T-helper 1 cell (primary cell): ENCODE data around the gene GNLY.

ENCODE experiments used
- DNase-seq, 5 donors: peaks; one replicate each; pipeline ENCODE4 v3.0.0-alpha.2; 2012 to 2020

Gene GNLY

DNA sequence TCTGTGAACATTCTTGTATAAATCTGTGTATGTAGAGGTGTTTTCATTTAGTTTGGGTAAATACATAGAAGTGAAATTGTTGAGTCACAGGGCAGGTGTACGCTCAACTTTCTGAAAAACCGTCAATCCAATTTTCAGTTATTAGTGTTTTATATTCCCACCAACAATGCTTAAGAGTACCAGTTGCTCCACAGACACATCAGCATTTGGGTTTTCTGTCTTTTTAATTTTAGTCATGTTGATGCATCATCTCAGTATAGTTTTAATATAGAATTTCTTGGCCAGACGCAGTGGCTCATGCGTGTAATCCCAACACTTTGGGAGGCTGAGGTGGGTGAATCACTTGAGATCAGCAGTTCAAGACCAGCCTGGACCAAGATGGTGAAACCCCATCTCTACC is 3.2 kb upstream of the GNLY start:
- no peak for DNase-seq

DNA sequence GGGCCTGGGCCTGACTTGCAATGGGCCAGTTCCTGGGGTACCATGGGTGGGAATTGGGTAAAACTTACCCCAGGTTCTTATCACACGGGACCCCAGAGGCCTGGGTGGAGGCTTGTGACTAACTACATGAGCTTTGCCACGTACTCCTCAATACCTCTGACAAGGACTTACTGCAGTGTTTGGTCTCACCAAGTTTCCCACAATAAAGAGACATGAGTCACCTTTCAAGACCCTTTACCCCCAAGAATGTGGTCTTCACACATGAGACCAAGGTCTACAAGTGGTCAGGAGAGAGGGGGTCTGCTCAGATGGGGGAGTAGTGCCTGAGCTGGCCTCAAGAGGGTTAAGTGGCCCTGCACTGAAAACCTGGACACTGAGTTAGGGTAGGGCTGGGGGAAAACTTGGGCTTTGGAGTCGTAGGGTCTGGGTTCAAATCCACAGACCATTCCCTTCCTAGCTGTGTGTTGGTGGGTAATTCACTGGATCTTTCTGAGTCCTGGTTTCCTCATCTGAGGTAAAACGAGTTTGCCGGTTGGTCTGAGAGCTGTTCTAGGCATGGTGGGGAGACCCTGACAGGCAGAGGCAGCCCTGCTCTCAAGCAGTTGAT is 2.0 kb upstream of the GNLY start:
- DNase-seq: no peak

- DNase-seq: no peak
Observed at GRCh38 chr2:85695121-85695520, 963 bp downstream of the GNLY start.

DNA sequence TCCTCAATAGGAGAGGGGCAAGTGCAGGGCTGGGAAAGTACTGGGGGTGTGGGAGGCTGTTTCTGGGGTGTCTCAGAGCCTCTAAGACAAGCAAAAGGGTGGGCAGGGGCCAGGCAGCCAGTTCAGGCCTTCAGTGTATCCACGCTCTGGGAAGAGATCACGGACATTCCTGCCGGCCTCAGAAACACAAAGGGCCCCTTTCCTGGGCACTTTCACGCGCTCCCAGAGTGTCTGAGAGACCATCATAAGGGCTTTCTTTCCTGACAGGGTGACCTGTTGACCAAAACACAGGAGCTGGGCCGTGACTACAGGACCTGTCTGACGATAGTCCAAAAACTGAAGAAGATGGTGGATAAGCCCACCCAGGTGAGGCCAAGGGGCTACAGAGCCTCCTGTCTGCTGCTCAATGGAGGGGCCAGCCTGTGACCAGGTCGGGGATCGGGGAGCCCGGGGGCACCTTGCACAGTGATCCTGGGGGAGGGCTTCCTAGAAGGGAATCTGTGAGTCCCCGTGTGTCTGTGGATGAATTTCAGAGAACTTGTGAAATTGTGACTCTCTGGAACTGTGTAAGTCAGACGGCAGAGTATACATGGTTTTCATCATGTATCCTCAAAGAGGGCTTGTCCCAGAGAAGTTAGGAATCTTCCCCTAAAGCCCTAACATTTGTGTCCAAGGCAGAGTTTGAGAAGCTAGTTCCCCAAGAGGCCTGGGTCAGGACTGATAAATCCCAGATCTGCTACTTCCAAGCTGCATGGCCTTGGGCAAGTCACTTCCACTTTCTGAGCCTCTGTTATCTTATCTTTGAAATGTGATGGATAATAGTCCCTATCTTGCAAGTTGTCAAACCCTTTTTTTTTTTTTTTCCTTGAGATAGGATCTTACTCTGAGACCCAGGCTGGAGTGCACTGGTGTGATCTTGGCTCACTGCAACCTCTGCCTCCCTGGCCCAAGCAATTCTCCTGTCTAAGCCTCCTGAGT is 1.8 kb downstream of the GNLY start:
- DNase-seq: no peak

DNA sequence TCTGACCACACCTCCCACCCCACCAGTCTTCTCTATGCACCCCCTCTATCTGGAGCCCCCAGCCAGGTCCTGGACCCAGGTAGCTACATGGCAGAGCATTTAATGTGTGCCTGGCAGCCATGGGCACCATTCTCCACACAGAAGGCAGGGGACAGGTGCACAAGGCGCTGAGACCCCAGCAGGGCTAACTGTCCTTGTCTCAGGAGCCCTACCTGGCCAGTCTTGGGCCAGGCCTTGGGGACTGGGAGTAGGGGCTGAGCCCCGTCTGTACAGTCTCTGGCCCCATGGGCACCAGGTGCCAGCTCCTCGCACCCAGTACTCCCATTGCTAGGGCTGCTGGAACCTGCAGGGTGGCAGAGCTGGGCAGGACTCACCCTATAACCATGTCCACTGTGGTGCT is 2.9 kb downstream of the GNLY start:
- DNase-seq: no peak

- DNase-seq: no peak
Observed at GRCh38 chr2:85697716-85698115, 3.6 kb downstream of the GNLY start.

DNA sequence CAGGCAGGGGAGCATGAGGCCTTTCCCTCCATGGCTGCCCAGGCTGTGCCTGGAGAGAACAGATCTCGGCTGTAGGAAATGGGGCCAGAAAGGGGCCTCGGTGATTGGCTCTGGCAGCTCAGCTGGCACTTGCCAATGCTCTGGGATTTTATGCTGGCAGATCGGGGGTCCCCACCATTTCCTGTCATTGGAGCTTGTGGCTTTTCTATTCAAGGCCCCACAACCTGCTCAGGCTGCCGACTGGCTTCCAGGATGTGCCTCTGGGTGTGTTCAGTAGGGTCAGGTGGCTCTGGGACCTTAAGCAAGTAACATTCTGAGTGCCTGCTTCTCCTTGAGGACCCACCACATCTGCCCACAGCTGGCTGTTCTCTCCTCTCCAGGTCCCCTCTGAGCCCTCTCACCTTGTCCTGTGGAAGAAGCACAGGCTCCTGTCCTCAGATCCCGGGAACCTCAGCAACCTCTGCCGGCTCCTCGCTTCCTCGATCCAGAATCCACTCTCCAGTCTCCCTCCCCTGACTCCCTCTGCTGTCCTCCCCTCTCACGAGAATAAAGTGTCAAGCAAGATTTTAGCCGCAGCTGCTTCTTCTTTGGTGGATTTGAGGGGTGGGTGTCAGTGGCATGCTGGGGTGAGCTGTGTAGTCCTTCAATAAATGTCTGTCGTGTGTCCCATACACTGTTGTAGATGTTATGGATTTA is 4.2 kb downstream of the GNLY start:
- DNase-seq: no peak

DNA sequence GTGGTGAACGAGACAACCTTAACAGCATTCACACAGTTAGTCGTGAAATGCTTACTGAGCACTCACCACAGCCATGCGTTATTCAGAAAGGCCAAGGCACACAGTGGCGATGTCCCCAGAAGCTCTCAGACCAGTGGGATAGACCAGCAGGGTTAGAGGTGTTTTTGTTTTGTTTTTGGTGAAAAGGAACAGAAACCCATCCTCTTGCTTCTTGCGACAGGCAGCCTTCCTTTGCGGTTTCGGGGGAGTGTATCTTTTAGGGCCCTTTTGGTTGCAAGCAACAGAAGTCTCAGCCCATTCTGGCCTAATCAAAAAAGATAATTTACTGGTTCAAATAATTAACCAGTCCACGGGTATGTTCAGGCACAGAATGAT is 4.7 kb downstream of the GNLY start:
- no peak for DNase-seq

DNA sequence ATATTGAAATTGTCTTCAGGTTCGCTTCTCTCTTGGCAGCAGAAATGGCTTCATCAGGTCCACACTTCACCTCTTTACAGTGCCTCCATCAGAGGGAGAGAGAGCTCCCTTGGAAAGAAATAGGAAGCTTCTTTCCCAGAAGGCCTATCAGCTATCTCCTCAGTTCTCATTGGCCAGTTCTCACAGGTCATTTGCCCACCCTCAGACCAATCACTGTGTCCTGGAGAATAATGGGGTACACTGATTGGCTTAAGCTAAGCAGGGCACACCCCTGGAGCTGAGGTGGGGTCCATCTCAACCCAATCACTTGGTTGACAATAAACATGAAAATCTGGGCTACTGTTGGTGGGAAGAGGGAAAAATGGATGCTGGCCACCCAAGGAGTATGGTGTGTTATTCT is 5.2 kb downstream of the GNLY start:
- no peak for DNase-seq

GRCh38 chr2:85702172-85702571 is 8.0 kb downstream of the GNLY start:
- peak in 1 of 5 donors; percentile 45 for DNase-seq

DNA sequence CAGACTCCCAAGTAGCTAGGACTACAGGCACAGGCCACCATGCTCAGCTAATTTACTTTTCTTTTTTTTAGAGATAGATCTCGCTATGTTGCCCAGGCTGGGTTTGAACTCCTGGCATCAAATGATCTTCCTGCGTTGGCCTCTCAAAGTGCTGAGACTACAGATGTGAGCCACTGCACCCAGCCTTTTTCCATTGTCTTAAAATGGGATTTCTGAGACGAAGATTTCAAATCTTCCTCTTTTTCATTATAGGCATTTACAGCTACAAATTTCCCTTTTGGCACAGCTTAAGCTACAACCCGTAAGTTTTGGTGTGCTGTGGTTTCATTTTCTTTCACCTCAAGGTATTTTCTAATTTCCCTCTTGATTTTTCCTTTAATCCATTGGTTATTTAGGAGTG is 8.6 kb downstream of the GNLY start:
- no peak for DNase-seq

DNA sequence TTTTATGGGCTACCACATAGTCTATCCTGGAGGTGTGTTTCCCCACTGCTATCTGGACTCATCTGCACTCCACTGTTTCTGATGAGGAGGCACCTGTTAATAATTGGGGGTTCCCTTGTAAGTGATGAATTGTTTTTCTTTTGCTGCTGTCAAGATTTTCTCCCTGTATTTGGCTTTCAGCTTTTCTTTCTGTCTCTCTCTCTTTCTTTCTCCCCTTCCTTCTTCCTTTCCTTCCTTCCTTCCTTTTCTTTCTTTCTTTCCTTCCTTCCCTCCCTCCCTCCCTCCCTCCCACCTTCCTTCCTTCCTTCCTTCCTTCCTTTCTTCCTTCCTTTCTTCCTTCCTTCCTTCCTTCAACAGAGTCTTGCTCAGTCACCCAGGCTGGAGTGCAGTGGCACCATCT is 9.2 kb downstream of the GNLY start:
- DNase-seq: no peak

DNA sequence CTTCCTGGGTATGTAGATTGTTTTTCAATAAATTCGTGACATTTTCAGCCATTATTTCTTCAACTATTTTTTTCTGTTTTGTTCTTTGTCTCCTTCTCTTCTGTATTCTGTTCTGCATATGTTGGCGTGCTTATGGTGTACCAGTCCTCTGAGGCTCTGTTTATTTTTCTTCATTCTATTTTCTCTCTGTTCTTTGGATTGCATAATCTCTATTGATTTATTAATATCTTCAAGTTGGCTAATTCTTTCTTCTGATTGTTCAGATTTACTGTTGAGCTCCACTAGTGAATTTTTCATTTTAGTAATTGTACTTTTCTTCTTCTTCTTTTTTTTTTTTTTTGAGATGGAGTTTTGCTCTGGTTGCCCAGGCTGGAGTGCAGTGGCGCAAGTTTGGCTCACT is 9.9 kb downstream of the GNLY start:
- DNase-seq: no peak

DNA sequence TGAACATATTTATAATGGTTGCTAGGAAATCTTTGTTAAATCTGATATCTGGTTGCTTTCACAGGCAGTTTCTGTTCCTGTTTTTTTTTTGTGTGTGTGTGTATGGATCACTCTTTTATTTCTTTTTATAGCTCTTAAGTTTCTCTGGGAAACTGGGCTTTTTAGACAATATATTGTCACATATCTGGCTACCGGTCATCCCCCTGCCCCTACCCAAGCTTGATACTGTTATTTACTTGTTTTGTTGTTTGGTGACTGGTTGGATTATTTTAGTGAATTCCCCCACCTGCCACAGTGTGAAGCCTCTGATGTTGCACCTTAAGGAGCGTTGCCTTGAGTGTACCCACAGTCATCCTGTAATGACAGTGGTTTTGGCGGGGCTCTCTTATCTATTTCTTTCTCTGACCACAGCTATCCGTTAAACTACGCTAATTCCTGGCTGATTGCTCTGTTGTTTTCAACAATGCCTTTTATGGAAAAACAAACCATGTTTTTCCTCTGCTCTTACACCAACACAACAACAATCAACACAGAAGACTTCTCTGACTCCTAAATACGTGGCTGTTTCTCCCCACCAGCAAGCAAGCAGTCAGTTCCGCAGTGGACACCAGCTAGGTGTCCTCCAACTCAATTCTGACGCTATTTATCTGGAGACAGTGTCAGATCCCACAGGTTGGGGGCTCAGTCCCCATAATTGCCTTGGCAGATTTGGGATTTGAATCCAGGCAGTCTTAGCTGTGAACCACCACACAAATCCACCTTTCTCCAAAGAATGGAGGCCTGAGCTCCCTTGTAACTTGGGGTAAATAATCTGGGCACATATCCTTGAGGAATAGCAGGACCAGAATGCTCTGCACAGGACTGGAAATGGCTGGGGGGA is 10.9 kb downstream of the GNLY start:
- DNase-seq: peak in 1 of 5 donors; percentile 82

DNA sequence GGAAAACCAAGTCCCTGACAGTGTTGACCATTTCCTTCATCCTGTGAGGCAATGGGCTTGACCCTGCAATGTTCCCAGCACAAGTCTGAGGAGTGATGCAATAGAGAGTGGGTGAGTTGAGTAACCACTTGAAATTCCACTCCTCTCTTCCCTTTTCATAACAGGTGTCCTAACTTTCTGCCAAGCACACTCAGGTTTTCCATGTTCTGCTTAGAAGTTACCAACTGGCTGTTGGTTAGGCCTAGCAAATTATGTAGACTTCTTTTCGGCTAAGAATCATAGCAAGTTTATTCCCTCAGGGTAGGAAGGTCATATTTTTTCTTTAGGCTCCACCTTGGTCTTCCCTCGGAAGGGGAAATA is 11.5 kb downstream of the GNLY start:
- DNase-seq: no peak

DNA sequence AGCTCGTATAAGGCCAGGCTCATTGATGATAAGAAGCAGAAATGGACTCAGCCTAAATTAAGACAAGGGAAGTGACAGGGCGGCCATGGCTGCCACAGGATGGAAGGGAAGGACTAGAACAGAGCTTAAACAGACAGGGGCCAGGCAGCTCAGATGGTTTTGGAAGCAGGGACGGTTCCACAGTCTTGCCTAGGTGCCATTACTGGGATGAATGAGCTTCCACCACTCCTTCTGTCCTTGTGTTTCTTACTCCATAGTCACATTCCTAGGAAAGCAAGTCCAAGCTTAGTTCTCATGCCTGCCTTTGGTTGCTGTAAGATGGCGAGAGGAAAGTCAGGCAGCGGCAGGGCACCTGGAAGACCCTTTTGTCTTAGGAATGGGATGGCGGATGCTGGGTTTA is 11.9 kb downstream of the GNLY start:
- no peak for DNase-seq

DNA sequence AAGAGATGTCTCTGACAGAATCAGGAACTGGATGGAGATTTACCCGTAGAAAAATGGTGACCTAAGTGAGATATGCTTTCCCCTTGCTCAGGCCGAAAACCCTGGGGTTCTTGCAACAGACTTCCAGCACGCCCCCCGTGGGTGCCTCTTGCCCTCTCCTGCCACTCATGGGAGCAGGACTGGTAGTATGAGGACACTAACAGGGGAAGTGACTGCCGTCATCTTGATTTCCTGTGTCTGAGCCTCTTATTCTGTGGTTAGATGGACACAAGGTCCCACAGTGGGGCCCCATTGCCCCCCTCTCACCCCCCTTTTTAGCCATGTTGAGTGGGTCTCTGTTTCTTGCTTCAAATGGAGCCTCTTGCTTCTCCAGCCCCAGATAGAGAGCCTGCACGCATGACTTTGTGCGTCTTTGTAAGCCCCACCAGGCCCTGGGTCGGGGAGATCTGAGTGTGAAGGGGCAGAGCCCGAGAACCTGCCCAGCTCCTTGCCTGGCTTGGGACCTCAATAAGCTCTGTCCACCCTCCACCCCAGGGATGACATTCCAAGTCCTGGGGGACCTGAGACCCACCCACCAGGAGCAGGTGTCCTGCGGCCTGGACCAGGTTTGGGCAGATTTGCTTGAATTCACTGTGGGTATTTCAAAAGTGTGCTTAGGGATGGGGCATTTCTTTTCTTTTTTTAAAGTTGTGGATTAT is 12.6 kb downstream of the GNLY start:
- no peak for DNase-seq

DNA sequence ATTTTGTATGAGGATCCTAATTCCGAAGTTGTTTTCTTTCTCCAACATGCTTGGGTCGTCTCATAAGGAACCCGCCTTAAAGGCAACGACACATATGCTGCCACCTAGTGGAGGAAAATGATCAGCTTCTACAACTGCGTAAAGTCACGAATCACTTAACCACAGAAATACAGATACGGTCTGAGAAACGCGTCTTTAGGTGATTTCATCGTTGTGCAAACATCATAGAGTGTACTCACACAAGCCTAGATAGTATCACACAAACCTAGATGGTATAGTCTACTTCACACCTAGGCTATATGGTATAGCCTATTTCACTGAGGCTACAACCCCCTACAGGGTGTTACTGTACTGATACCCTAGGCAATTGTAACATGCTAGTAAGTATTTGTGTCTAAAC is 13.1 kb downstream of the GNLY start:
- DNase-seq: peak in 4 of 5 donors; percentile 19 to 91 (median 54)

DNA sequence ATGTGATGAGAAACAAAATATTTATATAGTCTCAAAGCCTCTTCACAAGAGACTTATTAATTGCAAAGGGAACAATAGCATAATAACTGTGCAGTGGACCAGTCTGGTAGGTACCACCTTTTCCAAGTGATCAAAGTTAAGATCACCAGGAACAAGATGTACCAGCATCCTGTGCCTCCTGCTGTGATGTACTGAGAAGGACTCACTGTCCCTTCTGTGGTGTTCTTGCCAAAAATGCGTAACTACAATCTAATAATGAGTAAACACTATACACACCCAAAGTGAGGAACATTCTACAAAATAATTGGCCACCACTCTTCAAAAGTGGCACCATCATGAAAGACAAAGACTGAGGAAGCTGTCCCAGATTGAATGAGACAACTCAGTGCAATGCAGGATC is 14.5 kb downstream of the GNLY start:
- DNase-seq: no peak

GRCh38 chr2:85709401-85709811 is 15.2 kb downstream of the GNLY start:
- DNase-seq: no peak

DNA sequence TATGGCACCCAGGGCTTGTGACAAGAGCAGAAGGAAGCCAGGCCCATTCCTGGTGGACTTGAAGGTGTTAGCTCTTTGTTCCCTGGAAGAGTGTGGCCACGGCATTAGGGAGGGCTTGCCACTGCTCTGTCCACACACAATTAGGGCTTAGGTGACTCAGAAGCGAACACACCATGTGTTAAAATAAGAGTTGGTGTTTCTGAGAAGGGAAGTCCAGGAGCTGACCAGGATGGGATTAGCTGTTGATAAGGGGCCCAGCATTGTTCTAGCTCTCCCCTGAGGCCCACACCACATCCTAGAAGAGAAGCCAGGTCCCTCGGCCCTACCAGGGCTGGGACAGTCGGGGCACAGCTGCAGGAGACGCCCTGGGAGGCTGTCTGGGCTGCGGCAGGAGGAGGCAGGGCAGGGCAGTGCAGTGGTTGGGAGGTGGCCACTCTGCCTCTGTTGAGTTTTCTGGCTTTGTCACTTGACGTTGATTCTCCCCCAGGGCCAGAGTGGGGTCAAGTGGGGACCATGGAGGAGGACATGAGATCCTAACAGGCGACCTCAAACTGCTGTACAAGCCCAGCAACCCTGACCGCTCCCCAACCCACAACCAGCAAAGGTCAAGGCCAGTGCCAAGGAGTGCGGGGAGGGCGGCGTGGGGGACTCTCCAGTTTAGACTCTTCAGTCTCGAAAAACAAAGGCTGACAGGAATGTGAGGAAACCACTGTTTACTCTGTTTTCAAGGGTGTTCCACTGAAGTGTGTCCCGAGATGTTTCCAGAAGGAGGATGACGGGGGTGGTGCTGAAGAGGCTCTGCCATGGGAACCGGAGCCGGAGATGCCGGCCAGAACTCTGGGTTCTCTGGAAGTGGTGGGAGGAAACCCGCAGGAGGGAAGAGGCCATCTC is 16.8 kb downstream of the GNLY start:
- no peak for DNase-seq
